IgD-negative memory B cell (primary cell): ENCODE results near the gene VEZF1. TPM values are rescaled to one million over a fixed set of nuclear protein-coding genes. Genes with fewer than 3 reads are reported as not detected.
"Not testable (repeated sequence)": the region's sequence is repeated elsewhere in the genome, so short reads cannot be mapped to it uniquely, and the experiment has no call there.

Experiments used
- H3K27ac Mint-ChIP-seq, 3 donors: one replicate each; pipeline ENCODE4 v1.8.0; 2020 to 2022; ENCODE audit warnings: mild to moderate bottlenecking in 3 of 3, mixed read lengths in 3 of 3, moderate library complexity in 1 of 3
- H3K27me3 Mint-ChIP-seq: one replicate; pipeline ENCODE4 v1.8.0; 2021; ENCODE audit warnings: mixed read lengths
- H3K36me3 Mint-ChIP-seq: one replicate; pipeline ENCODE4 v1.8.0; 2020; ENCODE audit warnings: mild to moderate bottlenecking, mixed read lengths
- H3K4me1 Mint-ChIP-seq, 3 donors: one replicate each; pipeline ENCODE4 v1.8.0; 2020 to 2022; ENCODE audit warnings: mixed read lengths in 3 of 3, mild to moderate bottlenecking in 1 of 3
- H3K4me3 Mint-ChIP-seq, 4 donors: one replicate each; pipeline ENCODE4 v1.8.0; 2020 to 2022; ENCODE audit warnings: mild to moderate bottlenecking in 4 of 4, mixed read lengths in 4 of 4, moderate library complexity in 3 of 4
- H3K9me3 Mint-ChIP-seq, 3 donors: one replicate each; pipeline ENCODE4 v1.8.0; 2020 to 2021; ENCODE audit warnings: mixed read lengths in 3 of 3, mild to moderate bottlenecking in 1 of 3
- polyA plus RNA-seq: library from polyadenylated mRNA; unstranded; fragments of 300-500 nt; fragmentation: Illumina TruSeq; gene quantifications from one replicate; pipeline ENCODE4 v1.2.3, GENCODE V29; 2021

The VEZF1 gene
- polyA plus RNA-seq, 1 donor from 2014 or later, result 38.3 TPM

DNA sequence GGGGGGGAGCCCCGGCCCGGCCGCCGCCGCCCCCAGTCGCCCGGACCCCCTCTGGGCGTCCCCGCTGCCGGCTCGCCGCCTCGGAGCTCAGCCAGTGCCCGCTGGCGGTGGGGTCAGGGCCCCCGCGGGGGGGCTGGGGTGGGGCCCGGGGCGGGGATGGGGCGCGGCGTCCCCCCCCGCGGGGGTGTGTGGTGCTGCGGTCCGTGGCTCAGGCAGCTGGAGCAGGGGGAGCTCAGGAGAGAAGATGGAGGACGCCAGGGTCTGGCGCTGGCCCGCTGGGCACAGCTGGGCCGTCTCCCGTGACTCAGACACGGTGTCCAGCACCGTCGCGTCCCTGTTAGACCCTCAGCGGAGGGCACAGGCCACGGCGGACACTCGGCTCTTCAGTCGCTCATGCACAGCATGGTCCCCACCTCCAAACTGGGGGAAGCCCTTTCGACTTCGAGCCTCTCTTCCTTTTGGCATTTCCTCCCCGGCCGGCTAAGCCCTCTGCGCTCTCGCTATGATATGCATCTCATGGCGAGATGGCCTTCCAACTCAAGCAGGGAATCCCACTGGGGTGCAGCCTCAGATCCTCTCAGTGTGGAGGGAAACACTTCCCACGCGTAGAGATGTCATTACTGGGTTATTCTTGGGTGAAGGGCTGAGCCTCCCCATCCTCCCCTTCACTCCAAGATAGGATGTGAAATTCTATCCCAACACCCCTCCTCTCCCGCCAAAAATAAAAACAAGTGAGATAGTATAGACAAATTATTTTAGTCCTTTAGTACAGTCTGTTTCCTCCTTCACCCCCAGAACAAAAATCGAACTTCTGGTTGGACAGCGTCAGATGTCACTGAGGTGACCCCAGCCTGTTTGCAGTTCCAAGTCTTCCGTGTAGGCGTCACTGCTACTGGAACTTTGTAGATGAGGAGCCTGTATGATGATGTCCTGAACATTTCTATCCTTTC, 522 bp upstream of the VEZF1 start:
- H3K4me3 Mint-ChIP-seq, result peak overlapping the region; percentile 86 to 97 (median 93)
- H3K4me1 Mint-ChIP-seq, result peaks cover 35 to 48% (median 39%) of the 10 kb centered on the region in 3 donors
- H3K27ac Mint-ChIP-seq, result peak overlapping the region; percentile 88 to 96 (median 89)

DNA sequence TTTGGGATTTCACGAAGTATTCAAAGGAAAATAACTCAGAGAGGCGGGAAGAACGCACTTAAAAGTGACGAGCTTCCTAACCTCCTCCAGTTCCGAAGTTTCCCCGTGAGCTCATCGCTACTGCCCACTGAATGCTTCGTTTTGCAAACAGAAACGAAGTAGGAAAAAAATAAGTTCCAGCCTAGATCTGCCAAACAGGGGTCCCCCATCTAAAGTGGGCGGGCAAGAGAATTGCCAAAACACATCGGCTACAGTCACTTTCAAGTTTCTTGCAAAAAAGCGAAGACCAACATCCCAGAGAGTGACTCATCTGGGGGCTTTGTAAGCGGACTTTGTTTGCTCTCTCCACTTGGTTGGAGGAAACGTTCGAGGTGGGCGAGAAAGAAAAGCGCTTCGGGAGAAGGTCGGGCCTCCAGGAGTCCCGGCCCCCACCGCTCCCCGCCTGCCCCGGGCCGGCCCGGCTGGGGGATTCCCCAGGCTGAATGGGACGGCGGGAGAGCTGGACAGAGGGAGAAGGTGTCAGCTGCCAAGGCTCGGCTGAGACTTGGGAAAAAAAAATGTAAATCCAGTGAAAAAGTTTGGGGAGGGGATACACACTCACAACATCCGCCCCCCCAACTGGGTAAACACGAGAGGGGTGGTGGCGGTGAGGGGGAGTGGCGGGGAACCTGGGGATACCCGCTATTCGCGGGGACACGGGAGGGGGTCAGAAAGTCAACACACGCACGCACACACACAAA, 1.0 kb downstream of the VEZF1 start:
- Mint-ChIP-seq H3K4me3 (peak overlapping the region; percentile 89 to 95 (median 92)), H3K27ac (peak overlapping the region; percentile 84 to 91 (median 86)), H3K27me3 (no peaks in the 10 kb centered on the region), H3K36me3 (peaks cover 2% of the 10 kb centered on the region), H3K4me1 (peaks cover 27 to 48% (median 36%) of the 10 kb centered on the region in 3 donors), H3K9me3 (no peaks in the 10 kb centered on the region)

More for the DNA sequence above, 522 bp upstream of the VEZF1 start:
- H3K36me3 Mint-ChIP-seq, result peaks cover 1% of the 10 kb centered on the region
- no peaks in the 10 kb centered on the region for H3K9me3 Mint-ChIP-seq
- no peaks in the 10 kb centered on the region for H3K27me3 Mint-ChIP-seq

DNA sequence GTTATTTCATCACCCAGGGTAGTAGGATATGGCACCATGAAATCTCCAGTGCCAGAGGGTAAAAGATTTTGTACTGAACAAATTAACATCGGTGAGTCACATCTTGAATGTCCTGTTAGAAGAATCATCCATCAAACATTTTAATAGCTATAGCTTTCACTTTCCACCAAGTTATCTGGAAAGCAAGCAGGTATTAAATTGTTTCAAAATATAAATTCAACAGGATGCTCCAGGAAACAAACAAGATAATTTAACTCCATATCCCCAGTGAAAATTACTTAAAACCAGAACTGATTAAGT, 2.4 kb downstream of the VEZF1 start:
- Mint-ChIP-seq H3K27ac (peak overlapping the region in 1 of 3 donors; percentile 65), H3K27me3 (no peaks in the 10 kb centered on the region), H3K4me3 (peak overlapping the region in 2 of 4 donors; percentile 22 to 91), H3K4me1 (peaks cover 32 to 52% (median 41%) of the 10 kb centered on the region in 3 donors), H3K36me3 (peaks cover 2% of the 10 kb centered on the region), H3K9me3 (no peaks in the 10 kb centered on the region)

DNA sequence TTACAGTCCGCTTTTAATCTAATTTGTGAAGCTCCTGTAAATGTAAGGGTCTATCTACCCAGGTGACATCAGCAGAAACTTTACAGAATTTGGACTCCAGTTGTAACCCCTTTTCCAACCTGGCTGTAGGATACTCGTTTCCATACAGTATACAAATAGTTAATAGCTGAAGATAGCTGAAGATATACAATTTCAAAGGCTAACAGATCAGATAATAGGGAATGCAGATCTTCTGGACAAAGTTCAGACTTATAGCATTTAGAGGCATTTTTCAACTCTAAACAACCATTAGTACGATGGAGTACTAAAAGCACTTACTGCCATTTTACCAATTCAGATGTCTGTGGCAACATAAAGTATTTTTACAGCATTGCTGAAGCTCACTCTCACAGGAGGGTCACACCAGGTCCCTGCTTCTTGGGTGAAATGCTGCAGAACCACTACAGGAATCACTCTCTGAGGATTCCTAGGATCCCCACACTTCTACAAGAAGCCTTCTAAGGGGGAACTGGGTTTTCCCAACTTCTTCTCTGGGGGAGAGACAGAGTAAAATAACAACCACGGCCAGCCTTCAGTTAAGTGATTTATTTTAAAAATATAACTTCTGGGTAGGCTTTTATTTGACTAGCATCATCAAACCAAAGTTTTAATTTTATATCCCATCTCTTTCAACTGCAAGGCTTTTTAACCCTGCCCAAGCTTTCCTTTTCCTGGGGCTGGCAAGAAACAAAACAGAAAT, 2.9 kb downstream of the VEZF1 start:
- Mint-ChIP-seq H3K27me3 (no peaks in the 10 kb centered on the region), H3K9me3 (no peaks in the 10 kb centered on the region), H3K4me3 (peak overlapping the region in 3 of 4 donors; percentile 5 to 91 (median 43)), H3K36me3 (peaks cover 2% of the 10 kb centered on the region), H3K4me1 (peaks cover 32 to 52% (median 41%) of the 10 kb centered on the region in 3 donors), H3K27ac (peak overlapping the region in 1 of 3 donors; percentile 65)

DNA sequence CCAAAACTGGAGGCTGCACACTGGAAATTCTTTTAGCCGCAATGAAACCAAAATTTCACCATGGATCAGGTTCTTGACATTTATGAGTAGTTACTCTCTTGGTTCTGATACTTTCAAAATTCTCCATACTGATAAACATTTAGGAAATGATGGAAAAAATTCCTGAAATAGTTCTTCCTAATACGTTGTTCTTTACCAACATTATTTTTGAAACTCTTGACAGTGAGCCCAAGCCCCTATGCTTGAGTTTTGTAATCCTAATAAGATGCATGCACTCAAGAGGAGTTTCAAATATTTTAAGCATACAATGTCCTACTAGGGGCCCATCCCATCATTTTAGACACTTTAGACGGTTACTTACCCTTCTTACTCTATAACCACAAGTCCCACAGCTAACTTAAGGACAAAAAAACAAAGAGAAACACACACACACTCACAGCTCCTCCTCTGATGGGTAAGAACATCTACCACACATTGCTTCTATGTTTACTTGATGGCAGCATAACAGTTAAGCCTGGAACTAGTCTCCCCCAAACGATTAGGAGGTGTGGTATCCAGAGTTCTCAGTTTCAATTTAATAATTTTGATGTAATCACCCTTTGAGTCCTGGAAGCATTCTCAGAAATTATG, 3.7 kb downstream of the VEZF1 start:
- Mint-ChIP-seq H3K4me1 (peaks cover 32 to 50% (median 37%) of the 10 kb centered on the region in 3 donors), H3K36me3 (peaks cover 2% of the 10 kb centered on the region), H3K27ac (peak overlapping the region in 1 of 3 donors; percentile 42), H3K27me3 (no peaks in the 10 kb centered on the region), H3K9me3 (no peaks in the 10 kb centered on the region), H3K4me3 (peak overlapping the region in 3 of 4 donors; percentile 5 to 91 (median 56))

DNA sequence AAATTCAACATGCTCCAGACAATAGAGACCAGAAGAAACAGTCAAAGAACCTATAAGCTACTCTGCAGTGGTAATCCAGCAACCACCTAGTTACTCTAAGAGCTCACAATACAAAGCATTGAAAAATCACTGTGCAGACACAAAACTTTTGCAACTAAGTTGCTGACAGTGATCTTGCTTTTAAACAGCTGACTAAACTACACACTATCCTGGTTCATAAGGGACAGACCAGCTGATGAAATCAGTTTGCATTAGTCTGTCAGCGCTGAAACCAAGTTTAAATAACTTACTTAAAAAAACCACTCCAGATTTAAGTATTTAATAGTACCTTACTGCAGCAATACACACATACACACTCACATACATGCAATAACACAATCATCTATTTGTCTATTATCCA, 4.6 kb downstream of the VEZF1 start:
- H3K4me1 Mint-ChIP-seq, result peaks cover 32 to 45% (median 34%) of the 10 kb centered on the region in 3 donors
- H3K36me3 Mint-ChIP-seq, result peaks cover 2% of the 10 kb centered on the region
- no peaks in the 10 kb centered on the region for H3K9me3 Mint-ChIP-seq
- peak overlapping the region in 2 of 4 donors; percentile 16 to 60 for H3K4me3 Mint-ChIP-seq
- H3K27ac Mint-ChIP-seq, result peak overlapping the region in 1 of 3 donors; percentile 69
- H3K27me3 Mint-ChIP-seq, result no peaks in the 10 kb centered on the region

DNA sequence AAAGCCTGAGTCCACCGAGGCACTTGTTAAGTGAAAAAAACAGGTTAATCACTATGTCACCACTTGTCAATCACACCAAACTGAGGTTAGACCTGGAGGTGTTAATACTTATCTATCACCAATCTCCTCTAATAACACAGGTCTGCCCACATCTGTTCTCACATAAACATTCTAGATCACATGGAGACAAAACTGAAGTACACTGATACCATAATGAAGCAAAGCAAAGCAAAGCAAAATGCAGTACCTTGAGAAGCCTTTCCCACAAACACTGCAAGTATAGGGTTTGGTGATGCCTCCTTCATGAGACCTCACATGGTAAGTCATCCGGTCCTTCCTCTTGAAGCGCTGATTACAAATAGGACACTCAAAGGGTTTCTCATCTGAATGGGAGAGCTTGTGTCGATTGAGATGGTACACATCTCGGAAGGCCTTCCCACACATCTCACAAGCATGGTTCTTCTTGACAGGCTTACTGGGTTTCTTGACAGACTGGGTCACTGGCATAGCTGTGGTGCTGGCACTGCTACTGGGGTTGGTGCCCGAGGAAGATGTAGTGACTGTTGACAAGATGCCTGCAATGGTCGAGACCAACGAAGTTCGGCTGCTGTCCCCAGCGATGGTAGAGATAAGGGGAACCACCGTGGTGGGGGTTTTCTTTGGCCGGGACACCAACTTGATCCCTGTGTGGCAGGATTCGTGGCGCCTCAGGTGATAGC, 5.4 kb downstream of the VEZF1 start:
- Mint-ChIP-seq H3K9me3 (no peaks in the 10 kb centered on the region), H3K27ac (no peak overlapping the region), H3K4me1 (peaks cover 32 to 45% (median 34%) of the 10 kb centered on the region in 3 donors), H3K4me3 (peak overlapping the region in 1 of 4 donors; percentile 60), H3K27me3 (no peaks in the 10 kb centered on the region), H3K36me3 (peaks cover 3% of the 10 kb centered on the region)

DNA sequence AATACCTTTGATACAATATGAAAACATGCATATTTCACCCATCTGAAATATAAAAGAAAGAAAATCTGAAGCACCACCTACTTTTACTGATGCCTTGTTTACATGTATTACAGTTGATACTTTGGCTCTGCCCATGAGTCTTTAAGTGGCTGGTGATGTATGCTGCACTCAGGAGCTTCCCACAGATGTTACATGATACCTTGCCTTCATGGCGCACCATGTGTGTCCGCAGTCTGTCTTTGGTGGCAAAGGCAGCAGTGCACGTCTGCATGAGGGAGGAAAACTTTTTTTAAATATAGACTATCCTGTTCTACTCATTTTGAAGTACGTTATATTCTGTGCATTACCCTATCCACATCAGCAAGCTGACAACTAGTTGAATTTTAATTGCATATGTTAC, 7.5 kb downstream of the VEZF1 start:
- Mint-ChIP-seq H3K4me1 (peaks cover 22 to 33% (median 23%) of the 10 kb centered on the region in 3 donors), H3K36me3 (peaks cover 5% of the 10 kb centered on the region), H3K27me3 (no peaks in the 10 kb centered on the region), H3K4me3 (no peak overlapping the region), H3K9me3 (no peaks in the 10 kb centered on the region), H3K27ac (no peak overlapping the region)

DNA sequence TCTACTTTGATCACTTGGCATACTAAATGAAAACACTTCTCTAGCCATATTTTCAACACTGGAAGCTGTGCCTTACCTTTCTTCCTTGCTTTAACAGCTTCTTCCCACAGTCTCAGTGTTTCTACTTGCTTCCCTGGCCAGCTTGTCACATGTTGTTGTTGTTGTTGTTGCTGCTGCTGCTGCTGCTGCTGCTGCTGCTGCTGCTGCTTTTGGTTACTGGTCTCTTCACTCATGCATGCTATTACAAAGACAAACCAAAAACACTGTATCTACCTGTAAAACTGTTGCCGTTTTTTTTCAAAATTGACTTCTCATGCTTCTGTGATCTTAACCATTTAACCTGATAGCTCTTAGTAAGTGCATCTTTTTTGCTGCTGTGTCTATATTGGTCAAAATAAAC, 9.0 kb downstream of the VEZF1 start:
- Mint-ChIP-seq H3K36me3 (peaks cover 5% of the 10 kb centered on the region), H3K4me1 (peaks cover 11 to 19% (median 16%) of the 10 kb centered on the region in 3 donors), H3K27ac (no peak overlapping the region), H3K27me3 (no peaks in the 10 kb centered on the region), H3K4me3 (no peak overlapping the region), H3K9me3 (no peaks in the 10 kb centered on the region)

DNA sequence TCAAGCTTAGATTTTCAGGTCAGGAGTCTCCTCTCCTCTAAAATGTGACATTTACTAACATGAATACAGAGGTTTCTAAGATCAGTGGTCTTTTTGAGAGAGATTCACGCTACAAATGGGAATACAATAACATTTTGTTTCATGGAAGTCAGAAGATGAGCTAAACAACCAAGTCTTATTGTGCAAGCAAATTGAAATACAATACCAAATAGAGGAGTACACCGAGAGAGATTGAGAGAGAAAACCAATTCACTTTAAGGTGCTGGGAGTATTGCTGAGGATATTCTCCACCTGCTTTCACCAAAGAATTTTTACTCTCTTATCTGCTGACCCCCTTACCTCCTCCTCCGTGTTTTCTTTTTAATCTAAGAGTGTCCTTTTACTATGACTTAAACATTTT, 11.5 kb downstream of the VEZF1 start:
- peaks cover 3% of the 10 kb centered on the region for H3K36me3 Mint-ChIP-seq

DNA sequence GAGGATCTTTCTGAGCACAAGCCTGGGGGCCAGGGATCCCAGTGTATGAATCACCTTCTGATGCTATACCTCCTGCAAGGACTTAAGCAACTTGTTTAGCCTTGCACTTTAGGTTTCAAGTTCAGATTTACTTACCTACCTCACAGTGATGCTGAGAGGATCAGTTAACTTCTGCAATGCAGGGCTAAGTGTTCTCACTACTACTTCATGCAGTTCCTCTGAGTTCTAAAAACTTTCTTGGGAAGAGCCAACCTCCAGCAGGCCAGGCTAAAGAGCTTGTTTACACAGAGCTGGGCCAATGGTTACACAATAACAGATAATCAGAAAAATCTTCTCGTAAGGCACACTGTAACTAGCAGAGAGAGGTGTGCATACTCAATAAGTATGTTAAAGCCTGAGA, 13.0 kb downstream of the VEZF1 start:
- Mint-ChIP-seq H3K9me3 (no peaks in the 10 kb centered on the region), H3K4me1 (no peaks in the 10 kb centered on the region), H3K36me3 (peaks cover 3% of the 10 kb centered on the region), H3K4me3 (no peak overlapping the region), H3K27me3 (no peaks in the 10 kb centered on the region), H3K27ac (no peak overlapping the region)

More for the DNA sequence above, 11.5 kb downstream of the VEZF1 start:
- H3K4me1 Mint-ChIP-seq, result peaks cover 1 to 2% (median 1%) of the 10 kb centered on the region in 3 donors
- peak overlapping the region in 1 of 3 donors; percentile 2 for H3K27ac Mint-ChIP-seq
- no peak overlapping the region for H3K4me3 Mint-ChIP-seq
- no peaks in the 10 kb centered on the region for H3K27me3 Mint-ChIP-seq
- H3K9me3 Mint-ChIP-seq, result no peaks in the 10 kb centered on the region

DNA sequence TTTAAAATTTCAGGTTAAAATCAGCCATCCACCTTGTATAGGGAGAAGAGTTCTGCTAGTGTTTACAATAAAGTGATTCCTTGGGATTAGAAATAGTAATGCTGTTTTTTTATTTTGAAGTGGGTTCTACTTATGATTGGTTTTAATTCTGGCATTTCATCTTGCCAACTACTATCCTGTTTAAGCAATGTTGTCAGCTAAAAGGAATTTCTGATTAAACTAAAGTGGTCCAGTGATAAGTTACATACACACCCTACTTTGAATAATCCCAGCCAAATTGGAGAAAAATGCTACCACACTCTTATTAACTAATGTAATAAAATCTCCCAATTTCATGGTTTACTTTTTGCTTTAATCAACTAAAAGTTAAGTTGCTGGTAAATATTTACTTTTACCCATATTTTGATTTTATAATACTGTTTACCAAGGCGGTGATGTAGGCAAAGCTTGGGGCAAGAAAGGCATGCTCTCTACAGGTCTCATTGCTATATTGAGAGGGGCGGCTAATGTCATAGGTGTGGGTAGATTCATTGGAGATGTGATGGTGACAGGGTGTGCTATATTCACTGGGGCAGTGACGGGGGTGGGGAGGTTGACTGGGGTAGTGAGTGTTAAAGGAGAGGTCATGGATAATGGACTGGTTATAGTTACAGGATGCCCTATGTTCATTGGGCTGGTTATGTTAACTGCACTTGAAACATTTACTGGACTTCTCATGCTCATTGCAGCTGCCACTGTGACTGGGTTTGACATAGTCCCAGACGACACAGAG, 13.8 kb downstream of the VEZF1 start:
- H3K27me3 Mint-ChIP-seq, H3K27ac Mint-ChIP-seq, H3K4me3 Mint-ChIP-seq, H3K36me3 Mint-ChIP-seq, H3K4me1 Mint-ChIP-seq, H3K9me3 Mint-ChIP-seq: not testable (repeated sequence)

DNA sequence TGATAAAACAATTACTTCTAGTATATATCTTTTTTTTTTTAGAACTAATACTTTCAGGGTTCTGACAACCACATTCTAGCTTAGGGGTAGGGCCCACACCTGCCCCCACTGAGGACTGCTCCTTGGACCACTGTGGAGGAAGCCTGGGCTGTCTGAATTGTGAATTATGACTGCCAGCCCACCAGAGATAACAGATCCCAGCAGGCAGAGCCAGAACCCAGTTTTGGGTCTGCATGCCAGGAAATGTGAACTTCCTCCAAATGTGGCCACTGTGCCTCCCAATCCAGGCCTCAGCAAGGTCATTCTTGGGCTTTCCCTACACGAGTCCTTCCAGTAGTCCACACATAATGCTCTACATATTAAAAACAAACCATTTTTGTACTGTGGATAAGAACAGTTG, 15.9 kb downstream of the VEZF1 start:
- Mint-ChIP-seq H3K27me3 (peaks cover 5% of the 10 kb centered on the region), H3K4me3 (no peak overlapping the region), H3K27ac (no peak overlapping the region), H3K36me3 (peaks cover 3% of the 10 kb centered on the region), H3K4me1 (peaks cover 0 to 2% (median 0%) of the 10 kb centered on the region in 3 donors), H3K9me3 (no peaks in the 10 kb centered on the region)
